NCI-H69 (cell line): ENCODE data around the gene SFN.
"Not testable (repeated sequence)": the region's sequence is repeated elsewhere in the genome, so short reads cannot be mapped to it uniquely, and the experiment has no call there.

Source experiments
- DNase-seq: peaks from one replicate; lab custom pipeline; 2025; lab: John Stamatoyannopoulos, UW

SFN gene

GRCh38 chr1:26862781-26863684 lies at the start of gene SFN:
Gene SFN, plus strand, starts transcription at chr1:26863149. Its CDS starts 64 bp downstream, at chr1:26863213.
- peak; percentile 96 for DNase-seq

- DNase-seq, result no peak
Measured at GRCh38 chr1:26814377-26814776, 48.6 kb upstream of the SFN start.

- DNase-seq, result no peak
Measured at GRCh38 chr1:26814893-26815292, 48.1 kb upstream of the SFN start.

- peak; percentile 6 for DNase-seq
Measured at GRCh38 chr1:26820784-26821269, 42.1 kb upstream of the SFN start.

GRCh38 chr1:26822737-26823395 lies 40.1 kb upstream of the SFN start:
- DNase-seq, result no peak

GRCh38 chr1:26824731-26825130 lies 38.2 kb upstream of the SFN start:
- DNase-seq, result no peak

GRCh38 chr1:26826261-26827105 lies 36.5 kb upstream of the SFN start, which contains the start of gene ZDHHC18:
Gene ZDHHC18, plus strand, starts transcription at chr1:26826688. Its CDS starts 117 bp downstream, at chr1:26826805.
- peak; percentile 71 for DNase-seq

GRCh38 chr1:26827106-26827604 lies 35.8 kb upstream of the SFN start:
- no peak for DNase-seq

GRCh38 chr1:26827663-26828062 lies 35.3 kb upstream of the SFN start:
- DNase-seq, result no peak

GRCh38 chr1:26828411-26828991 lies 34.4 kb upstream of the SFN start:
- no peak for DNase-seq

GRCh38 chr1:26829184-26829911 lies 33.6 kb upstream of the SFN start:
- DNase-seq, result no peak

- no peak for DNase-seq
Measured at GRCh38 chr1:26831059-26831458, 31.9 kb upstream of the SFN start.

GRCh38 chr1:26831546-26832248 lies 31.3 kb upstream of the SFN start:
- DNase-seq, result no peak

- no peak for DNase-seq
Measured at GRCh38 chr1:26832249-26832960, 30.5 kb upstream of the SFN start.

- DNase-seq, result no peak
Measured at GRCh38 chr1:26833432-26834405, 29.2 kb upstream of the SFN start.

GRCh38 chr1:26837665-26838064 lies 25.3 kb upstream of the SFN start:
- not testable (repeated sequence) for DNase-seq

- DNase-seq, result no peak
Measured at GRCh38 chr1:26838474-26839338, 24.2 kb upstream of the SFN start.
